Fibroblast of skin of abdomen (primary cell): ENCODE measurements around the gene STAU1.
"Not testable (repeated sequence)": the region's sequence is repeated elsewhere in the genome, so short reads cannot be mapped to it uniquely, and the experiment has no call there.

ENCODE experiments used
- DNase-seq: peaks from one replicate; pipeline ENCODE4 v3.0.0-alpha.2; 2013

The STAU1 gene

GRCh38 chr20:49165611-49166010 lies 22.5 kb downstream of the STAU1 start:
- no peak for DNase-seq

GRCh38 chr20:49163696-49164095 lies 24.4 kb downstream of the STAU1 start:
- no peak for DNase-seq

GRCh38 chr20:49161428-49162152 lies 26.5 kb downstream of the STAU1 start:
- DNase-seq: no peak

GRCh38 chr20:49160057-49160929 lies 27.8 kb downstream of the STAU1 start:
- DNase-seq: no peak

- no peak for DNase-seq
These were observed 31.0 kb downstream of the STAU1 start for GRCh38 chr20:49157146-49157545.

GRCh38 chr20:49156481-49156880 lies 31.7 kb downstream of the STAU1 start:
- DNase-seq: no peak

GRCh38 chr20:49151436-49151835 lies 36.7 kb downstream of the STAU1 start:
- no peak for DNase-seq

- no peak for DNase-seq
These were observed 38.7 kb downstream of the STAU1 start for GRCh38 chr20:49149281-49150045.

GRCh38 chr20:49148601-49149000 lies 39.5 kb downstream of the STAU1 start:
- no peak for DNase-seq

GRCh38 chr20:49147296-49147695 lies 40.8 kb downstream of the STAU1 start:
- DNase-seq: no peak

- DNase-seq: no peak
These were observed 41.5 kb downstream of the STAU1 start for GRCh38 chr20:49146442-49147225.

- no peak for DNase-seq
These were observed 47.3 kb downstream of the STAU1 start for GRCh38 chr20:49140834-49141233.

GRCh38 chr20:49140411-49140810 lies 47.7 kb downstream of the STAU1 start:
- no peak for DNase-seq

- no peak for DNase-seq
These were observed 49.7 kb downstream of the STAU1 start for GRCh38 chr20:49138431-49138830.

- DNase-seq: no peak
These were observed 51.1 kb downstream of the STAU1 start for GRCh38 chr20:49136817-49137571.

- not testable (repeated sequence) for DNase-seq
These were observed 53.3 kb downstream of the STAU1 start for GRCh38 chr20:49134797-49135196.

GRCh38 chr20:49133571-49133970 lies 54.6 kb downstream of the STAU1 start:
- no peak for DNase-seq

- peak; percentile 72 for DNase-seq
These were observed 55.1 kb downstream of the STAU1 start for GRCh38 chr20:49132995-49133478.

- DNase-seq: no peak
These were observed 64.2 kb downstream of the STAU1 start for GRCh38 chr20:49123982-49124381.

GRCh38 chr20:49122920-49123319 lies 65.2 kb downstream of the STAU1 start:
- no peak for DNase-seq

- DNase-seq: no peak
These were observed 68.1 kb downstream of the STAU1 start for GRCh38 chr20:49119988-49120387.
